ENCODE data around the gene RFWD3.
"Not testable (repeated sequence)": the region's sequence is repeated elsewhere in the genome, so short reads cannot be mapped to it uniquely, and the experiment has no call there.

The RFWD3 gene

GRCh38 chr16:74699666-74700065, 33.0 kb upstream of the RFWD3 start:
- Histone ChIP-seq H3K9me3 (ENCODE audit: control insufficient read depth in 2 of 2, low read length in 2 of 2) (no peaks in the 10 kb centered on the region), H3K36me3 (ENCODE audit: control insufficient read depth in 2 of 2, insufficient read depth in 2 of 2, low read length in 2 of 2) (peaks cover 3 to 6% of the 10 kb centered on the region in 2 donors), H3K9ac (ENCODE audit: low read depth in 1 of 2, low read length in 2 of 2) (peak overlapping the region; percentile 79 to 91), H3K27ac (ENCODE audit: low read depth in 2 of 2, low read length in 2 of 2) (no peak overlapping the region), H3K4me1 (ENCODE audit: control insufficient read depth in 2 of 2, insufficient read depth in 2 of 2, low read length in 2 of 2) (peaks cover 10 to 12% of the 10 kb centered on the region in 2 donors), H3K4me3 (ENCODE audit: low read length in 2 of 2) (peak overlapping the region; percentile 86 to 95), H3K27me3 (ENCODE audit: control insufficient read depth in 2 of 2, insufficient read depth in 2 of 2, low read length in 2 of 2) (no peaks in the 10 kb centered on the region)

DNA sequence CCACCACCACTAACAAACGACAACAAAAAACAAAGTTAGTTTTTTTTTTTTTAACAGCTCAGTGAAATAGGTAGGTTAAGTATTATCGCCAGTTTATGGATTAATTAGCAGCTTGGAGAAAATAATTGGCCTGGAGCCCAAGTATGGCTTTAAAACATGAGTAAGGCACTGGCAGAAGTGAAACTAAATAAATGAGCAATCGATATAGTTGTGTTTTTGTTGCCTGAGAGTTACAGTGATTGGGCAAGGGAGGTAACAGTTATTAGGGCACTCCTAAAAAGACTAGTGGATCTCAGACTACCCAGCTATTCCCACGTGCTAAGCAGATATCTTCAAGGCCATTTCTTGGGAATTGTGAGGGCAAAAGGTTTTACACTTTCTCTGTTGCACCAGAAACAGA, 31.5 kb upstream of the RFWD3 start:
- Histone ChIP-seq H3K9ac (ENCODE audit: low read depth in 1 of 2, low read length in 2 of 2) (no peak overlapping the region), H3K9me3 (ENCODE audit: control insufficient read depth in 2 of 2, low read length in 2 of 2) (no peaks in the 10 kb centered on the region), H3K4me3 (ENCODE audit: low read length in 2 of 2) (peak overlapping the region in 1 of 2 donors; percentile 32), H3K27me3 (ENCODE audit: control insufficient read depth in 2 of 2, insufficient read depth in 2 of 2, low read length in 2 of 2) (no peaks in the 10 kb centered on the region), H3K36me3 (ENCODE audit: control insufficient read depth in 2 of 2, insufficient read depth in 2 of 2, low read length in 2 of 2) (peaks cover 3 to 10% of the 10 kb centered on the region in 2 donors), H3K27ac (ENCODE audit: low read depth in 2 of 2, low read length in 2 of 2) (no peak overlapping the region), H3K4me1 (ENCODE audit: control insufficient read depth in 2 of 2, insufficient read depth in 2 of 2, low read length in 2 of 2) (peaks cover 10 to 12% of the 10 kb centered on the region in 2 donors)

DNA sequence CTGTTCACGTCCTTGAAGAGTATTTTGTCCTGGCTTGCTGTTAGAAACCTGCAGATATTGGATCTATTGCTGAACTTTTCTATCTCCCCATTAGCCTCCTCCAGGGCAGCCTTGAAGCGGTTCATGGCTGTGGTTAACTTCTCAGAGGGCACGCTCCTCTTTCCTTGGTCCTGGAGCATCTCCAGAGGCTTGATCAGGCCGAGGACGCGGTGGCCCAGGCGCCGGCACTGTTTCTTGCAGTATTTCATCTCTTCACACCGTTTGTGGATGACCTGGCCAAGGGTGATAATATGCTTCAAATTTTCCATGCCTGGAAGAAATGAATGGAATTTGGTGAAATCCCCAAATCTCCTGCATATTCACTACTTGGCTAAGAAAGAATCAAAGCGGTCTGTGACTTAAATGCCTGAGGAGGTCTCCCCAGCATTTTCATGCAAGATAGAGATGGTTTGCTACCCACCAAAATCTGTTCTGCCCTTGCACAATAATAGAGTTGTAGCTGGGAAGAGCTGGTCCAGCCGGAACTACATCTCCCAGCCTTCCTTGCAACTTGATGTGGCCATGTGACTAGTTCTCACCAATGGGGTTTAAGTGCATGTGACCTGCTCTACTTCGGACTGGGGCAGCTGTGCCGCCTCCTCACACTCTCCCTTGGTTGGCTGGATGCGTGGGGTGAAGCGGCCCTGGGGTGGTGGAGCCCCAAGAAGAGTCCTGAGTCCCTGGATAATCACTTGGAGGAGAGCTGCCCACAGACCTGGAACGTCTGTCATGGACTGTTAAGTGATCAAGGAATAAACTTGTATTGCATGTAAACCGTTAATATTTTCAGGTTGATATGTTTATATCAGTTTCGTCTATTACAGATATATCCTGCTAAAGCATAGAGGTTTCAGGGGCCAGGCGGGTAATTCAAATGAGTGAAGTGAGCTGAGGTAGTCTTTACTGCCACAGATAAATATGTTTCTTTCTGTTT, 29.1 kb upstream of the RFWD3 start:
- Histone ChIP-seq H3K4me1 (ENCODE audit: control insufficient read depth in 2 of 2, insufficient read depth in 2 of 2, low read length in 2 of 2) (peaks cover 4 to 5% of the 10 kb centered on the region in 2 donors), H3K27ac (ENCODE audit: low read depth in 2 of 2, low read length in 2 of 2) (peak overlapping the region in 1 of 2 donors; percentile 32), H3K9me3 (ENCODE audit: control insufficient read depth in 2 of 2, low read length in 2 of 2) (no peaks in the 10 kb centered on the region), H3K9ac (ENCODE audit: low read depth in 1 of 2, low read length in 2 of 2) (peak overlapping the region; percentile 63 to 65), H3K4me3 (ENCODE audit: low read length in 2 of 2) (peak overlapping the region; percentile 62 to 78), H3K36me3 (ENCODE audit: control insufficient read depth in 2 of 2, insufficient read depth in 2 of 2, low read length in 2 of 2) (peaks cover 21 to 31% of the 10 kb centered on the region in 2 donors), H3K27me3 (ENCODE audit: control insufficient read depth in 2 of 2, insufficient read depth in 2 of 2, low read length in 2 of 2) (no peaks in the 10 kb centered on the region)

DNA sequence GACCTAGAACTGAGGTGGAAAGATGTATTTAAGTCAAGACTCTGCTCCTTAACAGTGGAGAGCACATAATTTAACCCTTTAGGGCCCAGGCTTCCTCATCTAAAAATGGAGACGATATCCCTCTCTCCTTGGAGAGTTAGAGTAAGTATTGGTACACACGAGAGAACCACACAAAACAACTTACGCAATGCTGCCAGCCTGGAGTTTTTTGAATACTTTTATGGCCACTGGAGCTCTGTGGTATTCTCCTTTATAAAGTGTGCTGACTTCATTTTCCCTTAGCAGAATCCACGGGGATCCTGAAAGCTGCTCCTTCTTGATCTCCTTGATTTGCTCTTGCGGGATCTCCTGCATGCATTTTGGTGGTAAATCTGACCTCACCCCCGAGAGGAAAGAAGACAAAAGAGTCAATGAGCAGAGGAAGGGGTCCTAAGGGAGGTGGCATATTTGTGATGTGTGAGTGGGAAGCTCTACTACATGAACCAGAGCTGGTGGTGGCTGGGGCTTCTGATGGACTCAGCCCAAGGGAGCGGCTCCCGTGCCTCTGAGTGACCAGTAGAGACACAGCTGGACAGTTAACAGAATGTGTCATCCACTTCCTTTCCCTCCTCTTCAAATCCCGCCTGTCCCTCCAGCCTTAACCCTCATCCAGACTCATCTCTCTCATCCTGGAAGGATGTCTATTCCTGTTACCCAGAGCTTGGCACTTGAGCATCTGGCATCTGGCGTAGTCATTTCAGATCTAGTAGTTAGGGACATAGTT, 24.6 kb upstream of the RFWD3 start:
- Histone ChIP-seq H3K4me1 (ENCODE audit: control insufficient read depth in 2 of 2, insufficient read depth in 2 of 2, low read length in 2 of 2) (peaks cover under 1 to 2% of the 10 kb centered on the region in 2 donors), H3K4me3 (ENCODE audit: low read length in 2 of 2) (no peak overlapping the region), H3K9me3 (ENCODE audit: control insufficient read depth in 2 of 2, low read length in 2 of 2) (no peaks in the 10 kb centered on the region), H3K27ac (ENCODE audit: low read depth in 2 of 2, low read length in 2 of 2) (no peak overlapping the region), H3K9ac (ENCODE audit: low read depth in 1 of 2, low read length in 2 of 2) (no peak overlapping the region), H3K27me3 (ENCODE audit: control insufficient read depth in 2 of 2, insufficient read depth in 2 of 2, low read length in 2 of 2) (no peaks in the 10 kb centered on the region), H3K36me3 (ENCODE audit: control insufficient read depth in 2 of 2, insufficient read depth in 2 of 2, low read length in 2 of 2) (peaks cover 31 to 49% of the 10 kb centered on the region in 2 donors)

DNA sequence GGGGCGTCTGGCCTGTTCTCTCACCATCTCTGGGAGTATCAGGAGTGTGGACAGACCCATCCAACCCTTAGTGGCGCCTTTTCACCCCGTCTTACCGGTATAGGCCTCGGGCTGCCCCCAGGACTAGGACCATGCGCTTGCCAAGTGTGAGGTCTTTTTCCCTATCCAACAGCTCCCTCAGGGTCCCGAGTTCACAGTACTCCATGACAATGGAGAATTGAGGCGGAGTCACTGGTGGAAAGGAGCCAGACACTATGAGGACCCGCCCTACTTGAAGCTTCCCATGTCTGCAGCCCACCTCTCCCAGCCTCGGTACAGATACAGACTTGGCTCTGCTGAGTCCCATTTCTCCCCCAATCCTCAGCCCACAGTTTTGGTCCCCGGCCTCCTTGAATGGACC, 15.9 kb upstream of the RFWD3 start:
- H3K36me3 ChIP-seq (ENCODE audit: control insufficient read depth in 2 of 2, insufficient read depth in 2 of 2, low read length in 2 of 2) = peaks cover 23 to 36% of the 10 kb centered on the region in 2 donors
- no peaks in the 10 kb centered on the region for H3K4me1 ChIP-seq (ENCODE audit: control insufficient read depth in 2 of 2, insufficient read depth in 2 of 2, low read length in 2 of 2)
- H3K27me3 ChIP-seq (ENCODE audit: control insufficient read depth in 2 of 2, insufficient read depth in 2 of 2, low read length in 2 of 2) = no peaks in the 10 kb centered on the region
- H3K27ac ChIP-seq (ENCODE audit: low read depth in 2 of 2, low read length in 2 of 2) = no peak overlapping the region
- H3K9ac ChIP-seq (ENCODE audit: low read depth in 1 of 2, low read length in 2 of 2) = no peak overlapping the region
- no peaks in the 10 kb centered on the region for H3K9me3 ChIP-seq (ENCODE audit: control insufficient read depth in 2 of 2, low read length in 2 of 2)
- no peak overlapping the region for H3K4me3 ChIP-seq (ENCODE audit: low read length in 2 of 2)

DNA sequence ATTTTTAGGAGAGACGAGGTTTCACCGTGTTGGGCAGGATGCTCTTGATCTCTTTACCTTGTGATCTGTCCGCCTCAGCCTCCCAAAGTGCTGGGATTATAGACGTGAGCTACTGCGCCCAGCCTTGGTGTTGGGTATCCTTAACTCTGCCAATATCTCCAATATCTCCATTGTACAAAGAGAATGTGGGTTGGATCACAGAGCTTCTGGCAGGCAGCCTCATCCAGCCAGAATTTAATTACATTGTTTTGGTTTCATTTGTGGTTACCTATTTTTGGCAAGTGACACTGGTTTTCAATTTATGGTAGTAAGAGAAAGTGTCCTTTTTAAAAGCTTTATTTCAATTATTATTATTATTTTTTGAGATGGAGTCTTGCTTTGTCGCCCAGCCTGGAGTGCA, 14.0 kb upstream of the RFWD3 start:
- Histone ChIP-seq H3K27ac (ENCODE audit: low read depth in 2 of 2, low read length in 2 of 2) (no peak overlapping the region), H3K9me3 (ENCODE audit: control insufficient read depth in 2 of 2, low read length in 2 of 2) (no peaks in the 10 kb centered on the region), H3K9ac (ENCODE audit: low read depth in 1 of 2, low read length in 2 of 2) (no peak overlapping the region), H3K36me3 (ENCODE audit: control insufficient read depth in 2 of 2, insufficient read depth in 2 of 2, low read length in 2 of 2) (peaks cover 30 to 44% of the 10 kb centered on the region in 2 donors), H3K27me3 (ENCODE audit: control insufficient read depth in 2 of 2, insufficient read depth in 2 of 2, low read length in 2 of 2) (no peaks in the 10 kb centered on the region), H3K4me3 (ENCODE audit: low read length in 2 of 2) (no peak overlapping the region), H3K4me1 (ENCODE audit: control insufficient read depth in 2 of 2, insufficient read depth in 2 of 2, low read length in 2 of 2) (no peaks in the 10 kb centered on the region)

- no peak overlapping the region for H3K9ac ChIP-seq (ENCODE audit: low read depth in 1 of 2, low read length in 2 of 2)
- H3K4me3 ChIP-seq (ENCODE audit: low read length in 2 of 2) = no peak overlapping the region
- no peaks in the 10 kb centered on the region for H3K27me3 ChIP-seq (ENCODE audit: control insufficient read depth in 2 of 2, insufficient read depth in 2 of 2, low read length in 2 of 2)
- H3K27ac ChIP-seq (ENCODE audit: low read depth in 2 of 2, low read length in 2 of 2) = no peak overlapping the region
- no peaks in the 10 kb centered on the region for H3K9me3 ChIP-seq (ENCODE audit: control insufficient read depth in 2 of 2, low read length in 2 of 2)
- H3K36me3 ChIP-seq (ENCODE audit: control insufficient read depth in 2 of 2, insufficient read depth in 2 of 2, low read length in 2 of 2) = peaks cover 32 to 44% of the 10 kb centered on the region in 2 donors
- H3K4me1 ChIP-seq (ENCODE audit: control insufficient read depth in 2 of 2, insufficient read depth in 2 of 2, low read length in 2 of 2) = no peaks in the 10 kb centered on the region
Observed at GRCh38 chr16:74679983-74680382, 13.3 kb upstream of the RFWD3 start.

- H3K9me3 ChIP-seq (ENCODE audit: control insufficient read depth in 2 of 2, low read length in 2 of 2) = no peaks in the 10 kb centered on the region
- peaks cover 37 to 51% of the 10 kb centered on the region in 2 donors for H3K36me3 ChIP-seq (ENCODE audit: control insufficient read depth in 2 of 2, insufficient read depth in 2 of 2, low read length in 2 of 2)
- no peaks in the 10 kb centered on the region for H3K4me1 ChIP-seq (ENCODE audit: control insufficient read depth in 2 of 2, insufficient read depth in 2 of 2, low read length in 2 of 2)
- no peaks in the 10 kb centered on the region for H3K27me3 ChIP-seq (ENCODE audit: control insufficient read depth in 2 of 2, insufficient read depth in 2 of 2, low read length in 2 of 2)
- H3K9ac ChIP-seq (ENCODE audit: low read depth in 1 of 2, low read length in 2 of 2) = no peak overlapping the region
- H3K4me3 ChIP-seq (ENCODE audit: low read length in 2 of 2) = no peak overlapping the region
- no peak overlapping the region for H3K27ac ChIP-seq (ENCODE audit: low read depth in 2 of 2, low read length in 2 of 2)
Observed at GRCh38 chr16:74677868-74678267, 11.2 kb upstream of the RFWD3 start.

DNA sequence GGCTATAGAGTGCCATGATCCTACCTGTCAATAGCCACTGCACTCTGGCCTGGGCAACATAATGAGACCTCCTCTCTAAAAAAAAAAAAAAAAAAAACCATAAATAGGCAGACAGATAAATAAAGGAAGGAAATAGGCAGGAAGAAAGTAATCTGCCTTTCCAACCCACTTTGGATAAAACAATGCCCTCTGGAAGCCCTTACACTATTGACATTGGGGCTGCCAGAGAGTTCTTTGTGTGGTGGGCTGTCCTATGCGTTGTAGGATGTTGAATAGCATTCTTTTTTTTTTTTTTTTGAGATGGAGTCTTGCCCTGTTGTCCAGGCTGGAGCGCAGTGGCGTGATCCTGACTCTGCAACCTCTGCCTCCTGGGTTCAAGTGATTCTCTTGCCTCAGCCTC, 7.2 kb upstream of the RFWD3 start:
- Histone ChIP-seq H3K9ac (ENCODE audit: low read depth in 1 of 2, low read length in 2 of 2) (no peak overlapping the region), H3K27ac (ENCODE audit: low read depth in 2 of 2, low read length in 2 of 2) (no peak overlapping the region), H3K4me1 (ENCODE audit: control insufficient read depth in 2 of 2, insufficient read depth in 2 of 2, low read length in 2 of 2) (no peaks in the 10 kb centered on the region), H3K36me3 (ENCODE audit: control insufficient read depth in 2 of 2, insufficient read depth in 2 of 2, low read length in 2 of 2) (peaks cover 27 to 45% of the 10 kb centered on the region in 2 donors), H3K9me3 (ENCODE audit: control insufficient read depth in 2 of 2, low read length in 2 of 2) (no peaks in the 10 kb centered on the region), H3K27me3 (ENCODE audit: control insufficient read depth in 2 of 2, insufficient read depth in 2 of 2, low read length in 2 of 2) (no peaks in the 10 kb centered on the region), H3K4me3 (ENCODE audit: low read length in 2 of 2) (no peak overlapping the region)

DNA sequence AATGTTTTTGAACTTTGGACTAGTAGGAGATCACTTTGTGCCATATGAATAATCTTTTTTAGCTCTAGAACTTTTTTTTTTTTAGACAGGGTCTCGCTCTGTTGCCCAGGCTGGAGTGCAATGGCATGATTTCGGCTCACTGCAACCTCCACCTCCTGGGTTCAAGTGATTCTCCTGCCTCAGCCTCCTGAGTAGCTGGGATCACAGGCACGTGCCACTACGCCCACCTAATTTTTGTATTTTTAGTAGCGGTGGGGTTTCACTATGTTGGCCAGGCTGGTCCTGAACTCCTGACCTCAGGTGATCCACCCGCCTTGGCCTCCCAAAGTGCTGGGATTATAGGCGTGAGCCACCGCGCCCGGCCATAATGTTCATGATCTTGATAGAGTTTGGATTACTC, 2.2 kb upstream of the RFWD3 start:
- not testable (repeated sequence) for H3K9me3 ChIP-seq (ENCODE audit: control insufficient read depth in 2 of 2, low read length in 2 of 2); H3K4me1 ChIP-seq (ENCODE audit: control insufficient read depth in 2 of 2, insufficient read depth in 2 of 2, low read length in 2 of 2); H3K27ac ChIP-seq (ENCODE audit: low read depth in 2 of 2, low read length in 2 of 2); H3K4me3 ChIP-seq (ENCODE audit: low read length in 2 of 2); H3K9ac ChIP-seq (ENCODE audit: low read depth in 1 of 2, low read length in 2 of 2); H3K27me3 ChIP-seq (ENCODE audit: control insufficient read depth in 2 of 2, insufficient read depth in 2 of 2, low read length in 2 of 2)
- peaks cover 4 to 26% of the 10 kb centered on the region in 2 donors for H3K36me3 ChIP-seq (ENCODE audit: control insufficient read depth in 2 of 2, insufficient read depth in 2 of 2, low read length in 2 of 2)
